GM19463 (cell line): Measurements from ENCODE around the gene NRXN3.

Source experiments
- ATAC-seq: cut with Tn5 transposase; IDR thresholded peaks from one replicate; pipeline ENCODE4 v1.9.1; 2021; ENCODE audit warnings: mild to moderate bottlenecking, moderate library complexity; ENCODE audit not compliant: unreplicated experiment

Gene NRXN3

GRCh38 chr14:78697341-78697740, 527.2 kb downstream of the NRXN3 start:
- no peak for ATAC-seq

- no peak for ATAC-seq
Observed at GRCh38 chr14:78698991-78699390, 528.8 kb downstream of the NRXN3 start.

GRCh38 chr14:78700236-78700635, 530.1 kb downstream of the NRXN3 start:
- ATAC-seq, result no peak

GRCh38 chr14:78701246-78701645, 531.1 kb downstream of the NRXN3 start:
- ATAC-seq, result no peak

GRCh38 chr14:78704965-78705364, 534.8 kb downstream of the NRXN3 start:
- ATAC-seq, result no peak

GRCh38 chr14:78705989-78706388, 535.8 kb downstream of the NRXN3 start:
- ATAC-seq, result no peak

- ATAC-seq, result no peak
Observed at GRCh38 chr14:78709795-78710557, 539.8 kb downstream of the NRXN3 start.

GRCh38 chr14:78710963-78711362, 540.8 kb downstream of the NRXN3 start:
- no peak for ATAC-seq

GRCh38 chr14:78713716-78714115, 543.5 kb downstream of the NRXN3 start:
- ATAC-seq, result no peak

GRCh38 chr14:78714711-78715110, 544.5 kb downstream of the NRXN3 start:
- ATAC-seq, result no peak

GRCh38 chr14:78721756-78722480, 551.7 kb downstream of the NRXN3 start:
- no peak for ATAC-seq

GRCh38 chr14:78725086-78725485, 554.9 kb downstream of the NRXN3 start:
- no peak for ATAC-seq

GRCh38 chr14:78737116-78737515, 566.9 kb downstream of the NRXN3 start:
- no peak for ATAC-seq

- ATAC-seq, result no peak
Observed at GRCh38 chr14:78737601-78738000, 567.4 kb downstream of the NRXN3 start.

GRCh38 chr14:78746086-78746595, 576.0 kb downstream of the NRXN3 start:
- no peak for ATAC-seq

GRCh38 chr14:78747813-78748212, 577.6 kb downstream of the NRXN3 start:
- no peak for ATAC-seq

GRCh38 chr14:78752518-78753188, 582.5 kb downstream of the NRXN3 start:
- ATAC-seq, result peak; percentile 69

GRCh38 chr14:78754059-78754458, 583.9 kb downstream of the NRXN3 start:
- ATAC-seq, result no peak

- peak; percentile 82 for ATAC-seq
Observed at GRCh38 chr14:78758333-78758732, 588.2 kb downstream of the NRXN3 start.

GRCh38 chr14:78762331-78762730, 592.2 kb downstream of the NRXN3 start:
- no peak for ATAC-seq

- ATAC-seq, result no peak
Observed at GRCh38 chr14:78763746-78764145, 593.6 kb downstream of the NRXN3 start.

- ATAC-seq, result no peak
Observed at GRCh38 chr14:78764240-78764639, 594.1 kb downstream of the NRXN3 start.
